ENCODE data around the gene LBX2.

DNA sequence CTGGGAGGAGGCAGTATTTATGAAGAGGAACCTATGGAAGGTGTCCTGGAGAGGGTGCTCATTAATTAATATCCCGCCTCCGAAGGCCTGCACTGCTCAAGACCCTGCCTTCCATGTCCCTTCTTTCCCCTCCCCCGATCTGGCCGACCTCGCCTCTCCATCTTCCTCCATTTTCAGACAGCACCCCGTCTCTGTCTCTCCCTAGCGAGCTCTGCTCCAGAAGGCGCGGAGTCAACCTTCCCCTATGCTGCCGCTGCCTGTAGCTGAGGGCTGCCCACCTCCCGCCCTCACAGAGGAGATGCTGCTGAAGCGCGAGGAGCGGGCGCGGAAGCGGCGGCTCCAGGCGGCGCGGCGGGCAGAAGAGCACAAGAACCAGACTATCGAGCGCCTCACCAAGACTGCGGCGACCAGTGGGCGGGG, 42.3 kb downstream of the LBX2 start:
- no peak for TF ChIP-seq RCOR1 (IDR thresholded peaks at IDR 0.05; ENCODE audit: insufficient replicate concordance, low read length)
- TF ChIP-seq, protein P1, sequence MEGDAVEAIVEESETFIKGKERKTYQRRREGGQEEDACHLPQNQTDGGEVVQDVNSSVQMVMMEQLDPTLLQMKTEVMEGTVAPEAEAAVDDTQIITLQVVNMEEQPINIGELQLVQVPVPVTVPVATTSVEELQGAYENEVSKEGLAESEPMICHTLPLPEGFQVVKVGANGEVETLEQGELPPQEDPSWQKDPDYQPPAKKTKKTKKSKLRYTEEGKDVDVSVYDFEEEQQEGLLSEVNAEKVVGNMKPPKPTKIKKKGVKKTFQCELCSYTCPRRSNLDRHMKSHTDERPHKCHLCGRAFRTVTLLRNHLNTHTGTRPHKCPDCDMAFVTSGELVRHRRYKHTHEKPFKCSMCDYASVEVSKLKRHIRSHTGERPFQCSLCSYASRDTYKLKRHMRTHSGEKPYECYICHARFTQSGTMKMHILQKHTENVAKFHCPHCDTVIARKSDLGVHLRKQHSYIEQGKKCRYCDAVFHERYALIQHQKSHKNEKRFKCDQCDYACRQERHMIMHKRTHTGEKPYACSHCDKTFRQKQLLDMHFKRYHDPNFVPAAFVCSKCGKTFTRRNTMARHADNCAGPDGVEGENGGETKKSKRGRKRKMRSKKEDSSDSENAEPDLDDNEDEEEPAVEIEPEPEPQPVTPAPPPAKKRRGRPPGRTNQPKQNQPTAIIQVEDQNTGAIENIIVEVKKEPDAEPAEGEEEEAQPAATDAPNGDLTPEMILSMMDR (conservative IDR thresholded peaks at IDR 0.05; ENCODE audit: low read depth, low read length): no peak
- no peak for TF ChIP-seq CEBPB (IDR thresholded peaks at IDR 0.05; ENCODE audit: low read depth, low read length)
- no peak for TF ChIP-seq BHLHE40 (IDR thresholded peaks at IDR 0.05; ENCODE audit: low read depth, low read length)
- no peak for TF ChIP-seq FOS (IDR thresholded peaks at IDR 0.05; ENCODE audit: low read depth, low read length)
- TF ChIP-seq SMC3 (IDR thresholded peaks at IDR 0.05; ENCODE audit: low read depth, low read length): no peak
- TF ChIP-seq CHD1 (IDR thresholded peaks at IDR 0.05; ENCODE audit: low read depth, low read length): no peak
- no peak for TF ChIP-seq POLR2A (IDR thresholded peaks at IDR 0.05; ENCODE audit: low read depth, low read length)
- TF ChIP-seq, protein P2, sequence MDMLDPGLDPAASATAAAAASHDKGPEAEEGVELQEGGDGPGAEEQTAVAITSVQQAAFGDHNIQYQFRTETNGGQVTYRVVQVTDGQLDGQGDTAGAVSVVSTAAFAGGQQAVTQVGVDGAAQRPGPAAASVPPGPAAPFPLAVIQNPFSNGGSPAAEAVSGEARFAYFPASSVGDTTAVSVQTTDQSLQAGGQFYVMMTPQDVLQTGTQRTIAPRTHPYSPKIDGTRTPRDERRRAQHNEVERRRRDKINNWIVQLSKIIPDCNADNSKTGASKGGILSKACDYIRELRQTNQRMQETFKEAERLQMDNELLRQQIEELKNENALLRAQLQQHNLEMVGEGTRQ (IDR thresholded peaks at IDR 0.05; ENCODE audit: low read depth, low read length): no peak
- no peak for TF ChIP-seq RAD21 (IDR thresholded peaks at IDR 0.05; ENCODE audit: low read length)
